GM19193 (cell line): ENCODE measurements around the gene LRP1.

Experiments used
- POLR2A ChIP-seq: IDR thresholded peaks from 4 replicates; pipeline ENCODE4 v1.6.1; 2011; ENCODE audit not compliant: insufficient read depth, insufficient read length; ENCODE audit errors: extremely low read depth

LRP1 gene

GRCh38 chr12:57116580-57117281 lies 11.6 kb upstream of the LRP1 start:
- TF ChIP-seq POLR2A, result no peak

- no peak for TF ChIP-seq POLR2A
These were observed 9.5 kb upstream of the LRP1 start for GRCh38 chr12:57118711-57119271.

GRCh38 chr12:57119294-57120085 lies 8.8 kb upstream of the LRP1 start:
- no peak for TF ChIP-seq POLR2A

- no peak for TF ChIP-seq POLR2A
These were observed 4.5 kb upstream of the LRP1 start for GRCh38 chr12:57123813-57124212.

GRCh38 chr12:57124261-57124877 lies 3.9 kb upstream of the LRP1 start:
- TF ChIP-seq POLR2A, result no peak

GRCh38 chr12:57126061-57126460 lies 2.2 kb upstream of the LRP1 start:
- TF ChIP-seq POLR2A, result no peak

- no peak for TF ChIP-seq POLR2A
These were observed 1.7 kb upstream of the LRP1 start for GRCh38 chr12:57126561-57126960.

- TF ChIP-seq POLR2A, result no peak
These were observed 1.1 kb upstream of the LRP1 start for GRCh38 chr12:57127101-57127725.

GRCh38 chr12:57128519-57129247 lies 400 bp downstream of the LRP1 start:
- TF ChIP-seq POLR2A, result no peak

GRCh38 chr12:57129321-57129842 lies 1.1 kb downstream of the LRP1 start:
- no peak for TF ChIP-seq POLR2A

- TF ChIP-seq POLR2A, result no peak
These were observed 1.6 kb downstream of the LRP1 start for GRCh38 chr12:57129889-57130288.

- no peak for TF ChIP-seq POLR2A
These were observed 2.7 kb downstream of the LRP1 start for GRCh38 chr12:57130941-57131340.

- no peak for TF ChIP-seq POLR2A
These were observed 3.8 kb downstream of the LRP1 start for GRCh38 chr12:57131896-57132744.

- no peak for TF ChIP-seq POLR2A
These were observed 4.8 kb downstream of the LRP1 start for GRCh38 chr12:57133013-57133569.

GRCh38 chr12:57133916-57134315 lies 5.6 kb downstream of the LRP1 start:
- TF ChIP-seq POLR2A, result no peak
